Stimulated activated CD8-positive, alpha-beta memory T cell treated with anti-CD3 and anti-CD28 coated beads, Interleukin-15, amount 100 ng/mL, for 1 hour (primary cell): ENCODE data around the gene CCL13.
"Not testable (repeated sequence)": the region's sequence is repeated elsewhere in the genome, so short reads cannot be mapped to it uniquely, and the experiment has no call there.

Experiments used
- DNase-seq: peaks from one replicate; pipeline ENCODE4 v3.0.0-alpha.2; 2020; ENCODE audit warnings: low read depth

CCL13 gene

DNA sequence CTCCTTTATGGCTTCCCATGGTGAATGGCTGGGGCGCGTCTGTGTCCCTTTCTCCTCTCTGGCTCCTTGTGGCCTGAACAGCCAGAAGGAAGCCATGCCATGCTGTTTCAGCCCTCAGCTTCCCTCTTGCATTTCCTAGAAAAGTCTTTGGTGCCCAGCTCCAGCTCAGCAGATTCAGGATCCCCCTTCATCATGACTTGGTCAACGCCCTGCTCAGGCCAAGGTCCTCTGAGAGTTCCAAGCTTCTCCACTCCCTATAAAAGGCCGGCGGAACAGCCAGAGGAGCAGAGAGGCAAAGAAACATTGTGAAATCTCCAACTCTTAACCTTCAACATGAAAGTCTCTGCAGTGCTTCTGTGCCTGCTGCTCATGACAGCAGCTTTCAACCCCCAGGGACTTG lies at the start of gene CCL13:
Gene CCL13, plus strand, starts transcription at position 287 of the 400 bp plus-strand sequence. Its CDS starts 47 bp downstream, at position 334.
- no peak for DNase-seq

DNA sequence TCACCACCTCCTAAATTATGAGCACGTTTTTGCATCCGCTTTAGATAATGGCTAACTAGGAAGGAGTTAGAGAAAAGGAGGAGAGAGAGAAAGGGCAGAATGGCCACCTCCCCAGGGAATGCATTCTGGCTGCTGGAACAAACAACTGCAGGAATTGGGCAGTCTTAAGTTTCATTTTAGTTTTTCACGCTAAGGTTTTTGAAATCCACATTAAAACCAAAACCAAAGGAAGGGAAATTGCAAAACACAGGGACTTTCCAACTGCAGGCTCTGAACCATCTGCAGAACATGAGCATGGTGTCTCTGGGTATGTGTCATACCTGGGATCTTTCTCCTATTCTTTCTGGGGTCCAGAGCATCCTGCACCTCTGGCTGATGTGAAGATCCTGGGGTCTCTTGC lies 49.2 kb upstream of the CCL13 start:
- no peak for DNase-seq

DNA sequence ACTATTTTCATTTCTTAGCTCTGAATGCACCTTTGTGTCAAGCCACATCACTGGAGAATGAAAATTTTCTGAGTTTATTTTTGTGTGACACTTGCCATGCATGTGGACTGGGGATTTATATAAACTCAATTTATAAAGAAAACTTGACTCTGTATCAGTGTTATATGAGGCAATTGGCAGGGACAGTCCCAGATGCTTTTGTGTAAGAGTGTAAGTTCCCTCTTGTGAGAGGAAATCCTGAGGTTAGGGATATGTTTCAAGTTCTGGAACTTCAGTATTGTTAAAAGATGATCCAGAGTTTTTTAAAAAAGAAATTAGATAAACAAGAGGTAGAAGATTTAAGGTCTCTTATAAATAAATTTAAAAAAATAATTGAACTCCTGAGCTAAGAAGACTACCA lies 47.9 kb upstream of the CCL13 start:
- DNase-seq, result no peak

DNA sequence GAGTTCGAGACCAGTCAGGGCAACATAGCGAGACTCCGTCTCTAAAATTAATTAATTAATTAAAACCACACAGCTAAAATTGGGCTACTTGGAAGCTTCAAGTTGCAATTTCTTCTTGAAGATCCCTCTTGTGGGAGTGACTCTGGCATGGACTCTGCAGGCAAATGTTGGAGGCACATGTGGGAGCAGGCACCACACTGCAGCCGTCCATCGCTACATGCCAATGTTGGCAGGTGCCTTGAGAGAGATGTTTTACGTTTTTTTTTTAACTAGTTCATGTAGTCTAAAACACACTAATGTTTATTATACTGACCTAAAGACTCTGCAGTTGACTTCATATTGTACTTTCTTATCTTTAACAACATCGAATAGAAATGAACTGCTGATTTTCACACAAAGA lies 45.0 kb upstream of the CCL13 start:
- DNase-seq, result no peak

DNA sequence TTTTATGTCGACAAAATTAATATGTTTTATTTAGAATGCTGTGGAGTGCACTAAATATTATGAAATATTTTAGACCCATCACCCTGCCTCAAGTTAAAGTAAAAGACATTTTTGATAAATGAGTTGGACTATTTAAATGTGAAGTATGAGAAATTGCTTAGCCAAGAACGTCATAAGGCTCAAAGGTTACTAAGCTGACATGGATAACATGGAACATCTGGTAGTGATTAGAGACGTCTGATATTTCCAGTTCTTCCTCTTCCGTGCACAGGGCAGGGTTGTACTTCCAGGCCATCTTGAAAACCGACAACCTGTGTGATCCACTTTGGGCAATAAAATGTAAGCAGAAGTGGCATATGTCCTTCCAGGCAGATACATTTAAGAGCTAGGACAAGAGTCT lies 44.2 kb upstream of the CCL13 start:
- no peak for DNase-seq

DNA sequence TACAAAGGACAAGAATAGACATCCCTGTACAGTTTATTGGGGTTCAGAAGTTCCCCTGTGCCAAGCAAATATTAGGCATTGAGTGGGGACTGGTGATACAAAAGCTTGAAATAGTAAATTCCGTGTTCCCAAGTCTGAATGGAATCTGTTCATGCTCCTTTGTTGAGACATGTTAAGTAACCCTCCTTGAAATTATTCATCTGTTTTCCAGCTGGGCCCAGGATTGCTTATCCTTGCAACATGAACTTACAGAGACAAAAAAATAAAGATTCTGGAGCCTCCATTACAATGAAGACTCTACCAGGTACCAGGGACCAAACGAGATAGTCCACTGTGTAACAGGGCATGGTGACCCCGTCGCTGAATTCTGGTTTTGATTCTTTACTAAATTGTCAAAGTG lies 43.1 kb upstream of the CCL13 start:
- DNase-seq, result no peak

DNA sequence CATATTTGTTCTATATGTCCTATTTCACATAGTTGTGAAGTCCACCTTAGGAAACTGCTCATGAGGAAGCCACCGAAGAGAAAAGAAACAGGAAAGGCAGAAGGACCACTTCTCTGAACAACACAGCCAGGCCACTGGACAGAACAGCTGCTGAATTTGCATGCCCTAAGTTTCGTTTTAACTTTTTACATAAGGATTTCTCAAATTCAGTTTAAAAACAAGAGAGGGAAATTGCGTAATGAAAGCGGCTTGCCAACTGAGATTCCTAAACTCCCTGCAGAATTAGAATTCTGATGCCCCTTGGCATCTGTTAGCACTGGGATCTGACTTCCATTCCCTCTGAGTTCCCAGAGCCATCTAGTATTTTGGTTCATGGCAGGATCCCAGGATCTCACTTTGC lies 42.0 kb upstream of the CCL13 start:
- no peak for DNase-seq

DNA sequence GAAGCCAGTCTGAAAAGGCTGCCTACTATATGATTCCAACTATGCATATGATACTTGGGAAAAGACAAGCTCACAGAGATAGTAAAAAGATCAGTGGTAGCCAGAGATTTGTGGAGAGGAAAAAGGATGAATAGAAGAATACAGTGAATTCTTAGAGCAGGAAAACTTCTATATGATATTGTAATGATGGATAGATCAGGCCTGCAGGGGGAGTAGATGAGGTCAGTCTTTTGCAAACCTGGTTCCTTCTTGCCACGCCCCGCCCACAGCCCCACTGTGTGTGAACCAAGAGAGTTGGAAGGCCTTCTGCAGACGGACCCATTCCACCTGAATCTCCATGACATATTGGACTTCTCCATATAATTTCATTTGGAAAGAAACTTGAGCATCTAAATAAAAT lies 37.8 kb upstream of the CCL13 start:
- no peak for DNase-seq

DNA sequence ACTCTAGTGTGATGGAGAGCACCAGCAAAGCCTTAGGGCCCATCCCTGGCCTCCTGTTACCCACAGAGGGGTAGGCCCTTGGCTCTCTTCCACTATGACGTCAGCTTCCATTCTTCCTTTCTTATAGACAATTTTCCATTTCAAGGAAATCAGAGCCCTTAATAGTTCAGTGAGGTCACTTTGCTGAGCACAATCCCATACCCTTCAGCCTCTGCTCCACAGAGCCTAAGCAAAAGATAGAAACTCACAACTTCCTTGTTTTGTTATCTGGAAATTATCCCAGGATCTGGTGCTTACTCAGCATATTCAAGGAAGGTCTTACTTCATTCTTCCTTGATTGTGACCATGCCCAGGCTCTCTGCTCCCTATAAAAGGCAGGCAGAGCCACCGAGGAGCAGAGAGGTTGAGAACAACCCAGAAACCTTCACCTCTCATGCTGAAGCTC lies 37.2 kb upstream of the CCL13 start, which contains the start of gene CCL8:
Gene CCL8, plus strand, starts transcription at position 397 of the 445 bp plus-strand sequence. CDS start 67 bp downstream, outside the sequence.
- no peak for DNase-seq

DNA sequence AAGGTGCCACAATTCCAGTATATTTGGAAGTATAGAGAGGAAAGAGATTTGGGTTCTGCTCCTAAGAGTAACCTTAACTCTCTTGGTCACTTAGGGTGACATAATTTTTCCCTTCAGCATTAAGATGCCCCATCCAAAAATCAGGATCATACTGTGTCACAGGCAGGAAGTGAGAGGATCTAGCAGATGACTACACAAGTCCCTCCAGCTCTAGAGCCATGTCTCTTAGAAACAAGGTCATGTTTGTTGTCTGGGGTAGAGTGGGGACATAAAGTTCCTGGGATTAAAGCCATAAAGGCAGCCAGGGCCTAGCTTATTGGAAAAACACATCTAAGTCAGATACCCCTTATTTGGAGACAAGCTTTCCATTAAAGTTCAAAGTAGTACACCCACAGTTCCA lies 34.3 kb upstream of the CCL13 start:
- no peak for DNase-seq

DNA sequence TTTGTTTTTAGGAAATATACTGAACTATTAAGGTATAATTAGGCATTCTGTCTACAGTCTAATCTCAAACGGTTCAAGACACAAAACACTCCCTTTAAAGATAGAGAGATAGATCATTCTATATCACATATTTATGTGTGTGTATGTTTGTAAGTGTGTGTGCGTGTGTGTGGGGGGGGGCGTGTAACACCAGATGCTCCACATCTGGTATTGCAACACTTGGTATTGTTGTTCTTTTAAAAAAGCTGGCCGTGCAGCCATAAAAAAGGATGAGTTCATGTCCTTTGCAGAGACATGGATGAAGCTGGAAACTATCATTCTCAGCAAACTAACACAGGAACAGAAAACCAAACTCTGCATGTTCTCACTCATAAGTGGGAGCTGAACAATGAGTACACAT lies 28.7 kb upstream of the CCL13 start:
- not testable (repeated sequence) for DNase-seq

DNA sequence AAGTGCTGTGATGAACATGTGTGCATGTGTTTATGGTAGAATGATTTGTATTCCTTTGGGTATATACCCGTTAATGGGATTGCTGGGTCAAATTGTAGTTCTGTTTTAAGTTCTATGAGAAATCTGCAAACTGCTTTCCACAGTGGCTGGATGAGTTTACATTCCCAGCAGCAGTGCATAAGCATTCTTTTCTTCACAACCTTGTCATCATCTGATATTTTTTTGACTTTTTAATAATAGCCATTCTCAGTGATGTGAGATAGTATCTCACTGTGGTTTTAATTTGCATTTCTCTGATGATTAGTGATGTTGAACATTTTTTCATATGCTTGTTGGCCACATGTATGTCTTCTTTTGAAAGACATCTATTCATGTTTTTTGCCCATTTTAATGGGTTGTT lies 18.6 kb upstream of the CCL13 start:
- DNase-seq, result no peak

DNA sequence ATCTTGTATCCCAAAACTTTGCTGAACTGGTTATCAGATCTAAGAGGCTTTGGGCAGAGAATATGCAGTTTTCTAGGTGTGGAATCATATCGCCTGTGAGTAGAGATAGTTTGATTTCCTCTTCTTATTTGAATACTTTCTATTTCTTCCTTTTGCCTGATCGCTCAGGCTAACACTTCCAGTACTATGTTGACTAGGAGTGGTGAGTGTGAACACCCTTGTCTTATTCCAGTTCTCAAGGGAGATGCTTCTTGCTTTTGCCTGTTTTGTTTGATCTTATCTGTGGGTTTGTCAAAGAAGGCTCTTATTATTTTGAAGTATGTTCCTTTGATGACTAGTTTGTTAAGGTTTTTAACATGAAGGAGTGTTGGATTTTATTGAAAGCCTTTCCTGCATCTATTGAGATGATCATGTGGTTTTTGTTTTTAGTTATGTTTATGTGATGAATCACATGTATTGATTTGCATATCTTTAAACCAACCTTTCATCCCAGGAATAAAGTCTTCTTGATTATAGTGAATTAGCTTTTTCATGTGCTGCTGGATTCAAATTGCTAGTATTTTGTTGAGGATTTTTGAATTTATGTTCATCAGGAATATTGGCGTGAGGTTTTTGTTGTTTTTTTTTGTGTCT lies 17.0 kb upstream of the CCL13 start:
- DNase-seq, result no peak

DNA sequence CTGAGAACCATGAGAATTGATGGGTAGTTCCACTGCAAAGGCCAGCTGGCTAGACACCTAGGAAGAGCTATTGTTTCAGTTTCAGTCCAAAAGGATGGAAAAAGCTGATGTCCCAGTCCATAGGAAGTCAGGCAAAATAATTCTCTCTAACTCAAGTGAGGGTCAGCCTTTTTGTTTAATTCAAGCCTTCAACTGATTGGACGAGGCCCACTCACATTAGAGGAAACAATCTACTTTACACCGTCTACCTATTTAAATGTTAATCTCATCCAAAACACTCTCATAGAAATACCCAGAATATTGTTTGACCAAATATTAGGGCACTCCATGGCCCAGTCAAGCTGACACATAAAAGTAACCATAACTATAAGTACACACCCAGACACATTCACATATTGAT lies 14.4 kb upstream of the CCL13 start:
- no peak for DNase-seq

DNA sequence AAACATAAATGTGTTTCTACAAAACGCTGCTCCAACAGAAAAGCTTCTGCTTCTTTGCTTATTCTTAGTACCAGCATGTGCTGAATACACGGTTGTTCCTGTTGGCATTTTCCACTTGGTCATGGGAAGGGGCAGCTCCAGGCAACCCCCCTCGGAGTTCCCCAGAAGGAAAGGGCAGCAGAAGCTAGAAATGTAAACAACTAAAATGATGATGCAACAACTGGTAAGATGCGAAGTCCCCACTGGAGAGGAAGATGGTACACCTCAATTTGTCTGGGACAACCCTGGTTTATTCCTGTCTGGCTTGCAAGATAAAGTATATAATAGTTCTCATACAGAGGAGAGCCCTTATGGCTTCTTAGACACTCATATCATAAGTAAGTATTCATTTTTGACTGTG lies 9.2 kb upstream of the CCL13 start:
- no peak for DNase-seq

DNA sequence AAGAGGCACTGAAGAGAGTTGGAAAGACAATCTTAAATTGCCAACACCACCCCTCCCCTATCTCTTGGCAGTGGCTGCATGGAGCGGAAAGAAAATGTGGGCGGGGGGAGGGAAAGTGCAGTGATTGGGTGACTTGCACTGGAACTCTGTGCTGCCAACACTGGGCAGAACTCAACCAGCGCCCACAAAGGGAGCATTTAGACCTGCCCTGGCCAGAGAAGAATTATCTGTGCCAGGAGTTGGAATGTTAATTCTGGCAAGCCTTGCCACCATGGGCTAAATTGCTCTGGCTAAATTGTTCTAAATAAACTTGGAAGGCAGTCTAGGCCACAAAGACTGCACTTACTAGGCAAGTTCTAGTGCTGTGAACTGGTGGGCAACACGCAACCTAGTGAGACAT lies 6.5 kb upstream of the CCL13 start:
- no peak for DNase-seq

DNA sequence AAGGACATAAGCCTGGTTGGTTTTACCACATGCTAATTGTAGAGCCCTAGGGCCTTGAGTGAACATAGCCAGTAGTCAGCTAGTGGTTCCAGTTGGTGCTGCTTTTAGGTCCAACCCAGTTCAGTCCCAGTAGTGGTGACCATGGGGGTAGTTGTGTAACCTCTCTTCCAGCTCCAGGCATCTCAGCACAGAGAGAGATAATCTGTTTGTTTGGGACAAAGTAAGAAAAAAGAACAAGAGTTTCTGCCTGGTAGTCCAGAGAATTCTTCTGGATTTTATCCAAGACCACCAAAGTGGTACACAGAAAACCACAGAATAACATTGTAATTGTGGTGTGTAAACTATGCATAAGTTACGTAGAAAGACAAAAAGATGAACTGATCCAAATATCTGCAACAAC lies 5.2 kb upstream of the CCL13 start:
- no peak for DNase-seq

DNA sequence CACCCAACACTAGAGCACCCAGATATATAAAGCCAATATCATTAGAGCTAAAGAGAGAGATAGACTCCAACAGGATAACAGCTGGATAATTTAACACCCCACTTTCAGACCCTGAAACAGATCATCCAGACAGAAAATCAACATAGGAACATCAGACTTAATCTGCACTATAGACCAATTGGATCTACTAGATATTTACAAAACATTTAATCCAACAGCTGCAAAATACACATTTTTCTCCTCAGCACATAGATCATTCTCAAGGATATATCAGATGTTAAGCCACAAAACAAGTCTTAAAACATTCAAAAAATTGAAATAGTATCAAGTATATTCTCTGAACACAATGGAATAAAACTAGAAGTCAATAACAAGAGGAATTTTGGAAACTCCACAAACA lies 4.1 kb upstream of the CCL13 start:
- no peak for DNase-seq

DNA sequence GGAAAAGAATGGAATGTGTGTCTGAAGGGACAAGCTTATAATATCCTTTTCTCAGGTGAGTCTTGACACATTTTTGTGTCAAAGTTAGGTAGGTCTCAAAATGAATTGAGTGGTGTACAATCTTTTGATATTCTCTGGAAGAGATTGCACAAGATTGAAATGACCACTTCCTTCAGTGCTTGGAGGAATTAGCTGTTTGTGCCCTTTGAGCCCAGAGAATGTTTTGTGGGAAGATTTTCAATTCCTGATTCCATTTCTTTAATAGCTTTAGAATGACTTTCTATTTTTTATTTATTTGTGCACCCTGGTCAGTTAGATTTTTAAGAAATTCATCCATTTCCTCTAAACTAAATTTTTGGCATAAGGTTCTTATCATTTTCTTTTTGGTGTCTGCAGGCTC lies 1.6 kb upstream of the CCL13 start:
- no peak for DNase-seq

DNA sequence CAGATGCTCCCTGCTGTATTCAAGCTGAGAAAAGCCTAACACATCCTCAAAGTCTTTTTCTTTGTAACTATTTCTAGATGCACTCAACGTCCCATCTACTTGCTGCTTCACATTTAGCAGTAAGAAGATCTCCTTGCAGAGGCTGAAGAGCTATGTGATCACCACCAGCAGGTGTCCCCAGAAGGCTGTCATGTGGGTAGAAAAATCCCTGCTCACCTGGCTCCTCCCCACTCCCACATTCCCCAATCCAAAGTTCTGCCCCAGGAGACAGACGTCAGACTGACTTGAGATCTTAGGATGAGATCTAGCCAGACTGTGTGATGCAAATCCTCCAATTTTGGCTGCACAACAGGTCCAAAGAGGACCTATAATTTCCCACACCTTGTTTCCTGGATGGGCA lies 1.1 kb downstream of the CCL13 start:
- DNase-seq, result no peak

DNA sequence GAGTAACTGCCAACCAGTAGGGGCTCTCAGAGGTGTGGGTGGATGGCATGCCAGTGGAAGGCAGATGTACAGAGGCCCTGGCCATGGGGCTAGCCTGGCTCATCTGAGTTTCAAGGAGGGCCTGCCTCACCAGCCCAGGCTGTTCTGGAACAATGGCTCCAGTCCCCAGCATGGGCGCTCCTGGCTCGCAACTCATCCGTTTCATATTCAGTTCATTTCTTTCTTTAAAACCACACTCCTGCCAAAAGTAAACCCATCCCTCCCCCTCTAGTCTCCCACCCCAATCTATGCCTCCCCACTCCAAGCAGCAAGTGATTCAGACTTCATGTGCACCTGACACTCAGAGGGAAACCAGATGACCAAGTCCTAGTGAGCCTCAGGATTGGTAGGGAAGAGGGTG lies 2.4 kb downstream of the CCL13 start:
- DNase-seq, result no peak

DNA sequence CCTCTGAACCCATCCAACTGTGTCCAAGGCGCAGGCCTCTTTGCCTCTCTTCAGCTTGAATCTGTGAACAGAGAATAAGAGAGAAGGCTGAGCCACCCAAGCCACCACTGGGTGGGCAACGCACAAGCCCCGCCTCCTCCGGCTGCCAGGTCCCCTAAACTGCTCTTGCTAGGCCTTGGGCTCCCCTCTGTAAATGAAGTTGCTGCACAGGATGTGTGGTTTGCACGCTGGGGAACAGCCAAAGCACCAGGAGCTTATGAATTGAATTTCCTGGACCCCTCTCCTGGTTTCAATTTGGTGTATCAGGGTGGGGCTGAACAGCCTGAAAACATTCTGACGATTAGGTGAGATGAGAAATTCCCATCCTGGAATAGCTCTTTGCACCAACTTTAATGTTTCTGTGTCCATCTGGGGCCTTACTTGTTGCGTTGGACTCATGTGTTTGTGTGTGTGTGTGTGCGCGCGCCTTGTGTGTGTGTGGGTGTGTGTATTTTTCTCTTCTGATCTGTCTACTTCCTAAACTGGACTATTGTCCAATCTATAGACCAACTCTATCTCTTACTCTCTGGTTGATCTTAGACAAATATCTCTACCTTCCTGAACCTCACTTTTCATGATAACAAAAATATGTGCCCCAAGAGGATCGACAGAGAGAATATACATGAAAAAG lies 4.5 kb downstream of the CCL13 start:
- no peak for DNase-seq

DNA sequence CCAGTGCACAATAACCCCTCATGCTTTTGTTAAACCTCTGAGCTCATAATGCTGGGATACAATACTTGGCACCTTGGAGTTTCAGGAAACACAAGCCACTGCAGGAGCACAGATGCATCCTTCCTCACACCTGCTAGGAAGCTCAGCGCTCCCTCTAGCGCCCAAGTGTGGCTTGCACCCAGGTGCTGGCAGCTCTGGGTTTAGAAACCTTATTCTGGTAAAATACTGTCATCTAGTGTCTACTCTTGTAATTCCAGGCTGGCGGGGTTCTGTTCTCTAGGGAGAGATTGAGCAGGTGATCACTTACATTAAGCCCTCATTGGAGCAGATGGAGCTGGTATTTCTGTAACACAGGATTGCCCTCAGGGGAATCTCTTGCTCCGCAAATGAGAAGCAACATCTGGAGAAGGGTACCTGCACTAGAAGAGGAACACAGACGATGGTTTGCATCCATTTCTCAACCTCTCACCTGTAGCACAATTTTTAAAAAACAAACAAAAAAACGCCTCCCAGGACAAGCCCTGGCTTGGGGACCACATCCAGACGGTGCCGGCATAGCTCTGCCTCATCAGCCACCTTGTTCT lies 5.3 kb downstream of the CCL13 start:
- DNase-seq, result peak; percentile 25
